ENCODE results near the gene TMEM63A.
"Not testable (repeated sequence)": the region's sequence is repeated elsewhere in the genome, so short reads cannot be mapped to it uniquely, and the experiment has no call there.

The TMEM63A gene

GRCh38 chr1:225820522-225821120, 61.6 kb downstream of the TMEM63A start:
- DNase-seq (ENCODE audit: low read depth) = no peak

GRCh38 chr1:225819346-225820192, 62.6 kb downstream of the TMEM63A start:
- DNase-seq (ENCODE audit: low read depth) = no peak

GRCh38 chr1:225818229-225818628, 64.0 kb downstream of the TMEM63A start:
- DNase-seq (ENCODE audit: low read depth) = no peak

- no peak for DNase-seq (ENCODE audit: low read depth)
These were observed 64.5 kb downstream of the TMEM63A start for GRCh38 chr1:225817611-225818061.

- no peak for DNase-seq (ENCODE audit: low read depth)
These were observed 65.3 kb downstream of the TMEM63A start for GRCh38 chr1:225816643-225817538.

- DNase-seq (ENCODE audit: low read depth) = no peak
These were observed 66.5 kb downstream of the TMEM63A start for GRCh38 chr1:225815526-225816178.

GRCh38 chr1:225815090-225815489, 67.1 kb downstream of the TMEM63A start:
- not testable (repeated sequence) for DNase-seq (ENCODE audit: low read depth)

- no peak for DNase-seq (ENCODE audit: low read depth)
These were observed 67.8 kb downstream of the TMEM63A start for GRCh38 chr1:225814381-225814780.

GRCh38 chr1:225813214-225813964, 68.8 kb downstream of the TMEM63A start:
- no peak for DNase-seq (ENCODE audit: low read depth)

- DNase-seq (ENCODE audit: low read depth) = no peak
These were observed 69.5 kb downstream of the TMEM63A start for GRCh38 chr1:225812488-225813213.

GRCh38 chr1:225811622-225812487, 70.3 kb downstream of the TMEM63A start:
- no peak for DNase-seq (ENCODE audit: low read depth)

- not testable (repeated sequence) for DNase-seq (ENCODE audit: low read depth)
These were observed 71.3 kb downstream of the TMEM63A start for GRCh38 chr1:225810579-225811538.

GRCh38 chr1:225809842-225810578, 72.2 kb downstream of the TMEM63A start, which contains the start of gene EPHX1:
EPHX1 (plus strand) TSS chr1:225810124; CDS start chr1:225828730, 18,606 bp downstream.
- DNase-seq (ENCODE audit: low read depth) = peak; percentile 31

- no peak for DNase-seq (ENCODE audit: low read depth)
These were observed 74.0 kb downstream of the TMEM63A start for GRCh38 chr1:225808136-225808535.

- not testable (repeated sequence) for DNase-seq (ENCODE audit: low read depth)
These were observed 75.4 kb downstream of the TMEM63A start for GRCh38 chr1:225806736-225807135.

- no peak for DNase-seq (ENCODE audit: low read depth)
These were observed 75.9 kb downstream of the TMEM63A start for GRCh38 chr1:225806249-225806648.

GRCh38 chr1:225801146-225801545, 81.0 kb downstream of the TMEM63A start:
- not testable (repeated sequence) for DNase-seq (ENCODE audit: low read depth)

Data from CMK (cell line).